ENCODE data around the gene CPB2.

The CPB2 gene

DNA sequence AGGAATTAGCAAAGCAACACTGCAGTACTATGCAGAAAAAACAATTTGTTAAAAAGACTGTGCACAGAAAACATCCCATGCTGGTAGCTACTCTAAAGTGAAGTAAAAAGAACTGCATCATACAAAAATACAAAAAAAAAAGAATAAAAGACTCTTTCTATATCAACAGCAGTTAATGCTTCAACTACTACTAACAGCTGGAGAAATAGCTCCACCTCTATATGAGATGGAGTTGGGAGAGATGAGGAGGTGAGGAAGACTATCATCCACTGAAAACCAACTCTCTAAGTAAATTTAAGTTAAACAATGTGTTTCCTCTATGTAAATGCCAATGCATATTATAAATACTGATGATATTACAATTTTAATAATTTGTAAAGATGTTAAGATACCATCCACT is 54.1 kb downstream of the CPB2 start:
- no peak for DNase-seq (ENCODE audit: low read depth)

DNA sequence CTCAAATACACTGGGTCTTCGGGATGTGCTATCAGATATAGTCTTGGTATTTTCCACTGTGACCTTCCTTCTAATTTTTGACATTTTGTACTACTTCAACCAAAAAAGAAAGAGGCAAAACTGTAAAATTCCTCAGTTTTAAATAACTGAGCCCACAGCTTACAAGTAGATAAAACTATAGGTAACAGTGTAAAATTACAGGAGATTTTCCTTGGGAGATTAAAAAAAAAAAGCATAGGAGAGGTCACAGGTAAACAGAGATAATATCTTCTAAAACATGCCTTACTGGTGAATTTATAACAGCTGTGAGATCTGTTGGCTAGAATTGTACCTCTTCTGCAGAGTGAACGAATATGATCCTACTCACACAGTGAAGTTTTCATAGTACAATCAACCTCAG is 59.4 kb downstream of the CPB2 start:
- no peak for DNase-seq (ENCODE audit: low read depth)

- DNase-seq (ENCODE audit: low read depth) = no peak
These were observed 61.2 kb downstream of the CPB2 start for GRCh38 chr13:46043647-46044046.

DNA sequence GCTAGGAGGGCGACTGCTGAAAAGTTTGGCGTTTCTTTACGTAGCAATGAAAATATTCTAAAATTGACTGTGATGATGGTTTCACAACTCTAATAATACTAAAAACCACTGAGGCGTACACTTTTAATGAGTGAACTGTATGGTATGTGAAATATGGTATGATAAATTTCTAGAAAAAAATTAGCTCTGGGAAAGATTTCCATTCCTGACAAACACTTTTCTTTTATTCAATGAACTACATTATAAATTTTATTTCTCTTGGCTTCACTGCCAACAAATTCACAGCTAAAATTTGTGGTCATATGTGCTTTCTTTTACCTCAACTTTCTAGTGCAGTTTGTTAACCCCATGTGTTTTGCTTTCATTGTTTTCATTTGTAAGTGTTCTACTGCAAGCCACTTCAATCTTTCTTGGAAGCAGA is 63.4 kb downstream of the CPB2 start:
- no peak for DNase-seq (ENCODE audit: low read depth)

DNA sequence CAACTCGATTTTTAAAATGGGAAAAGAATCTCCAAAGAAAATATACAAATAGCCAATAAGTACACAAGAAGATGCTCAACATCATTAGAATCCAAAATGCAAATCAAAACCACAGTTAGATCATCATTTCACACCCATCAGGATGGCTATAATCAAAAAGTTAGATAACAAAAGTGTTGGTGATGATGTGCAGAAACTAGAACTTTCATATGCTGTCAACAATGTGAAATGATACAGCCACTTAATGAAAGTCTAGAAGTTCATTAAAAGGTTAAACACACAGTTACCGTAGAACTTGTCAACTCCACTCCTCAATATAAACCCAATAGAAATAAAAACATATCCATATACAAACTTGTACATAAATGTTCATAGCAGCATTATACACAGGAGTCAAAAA is 64.1 kb downstream of the CPB2 start:
- no peak for DNase-seq (ENCODE audit: low read depth)

GRCh38 chr13:46039411-46040182 is 65.2 kb downstream of the CPB2 start:
- no peak for DNase-seq (ENCODE audit: low read depth)

DNA sequence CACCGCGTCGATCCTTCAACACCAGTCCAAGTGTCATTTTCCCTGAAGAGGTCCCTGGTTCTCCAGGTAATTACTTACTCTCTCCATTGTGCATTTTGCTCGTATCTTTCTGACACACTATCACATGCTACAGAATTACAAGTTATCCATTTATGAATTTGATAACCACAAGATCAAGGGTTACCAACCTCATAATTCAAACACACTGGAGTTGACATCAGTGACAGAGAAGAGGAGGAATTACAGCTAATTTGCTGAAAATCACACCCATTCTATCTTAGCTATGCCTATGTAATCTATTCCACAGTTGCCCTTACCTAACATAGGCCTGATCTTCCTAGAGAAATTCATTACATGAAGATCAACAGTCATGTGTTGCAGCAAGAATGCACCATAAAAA is 66.5 kb downstream of the CPB2 start:
- no peak for DNase-seq (ENCODE audit: low read depth)

GRCh38 chr13:46035066-46035465 is 69.8 kb downstream of the CPB2 start:
- no peak for DNase-seq (ENCODE audit: low read depth)

DNA sequence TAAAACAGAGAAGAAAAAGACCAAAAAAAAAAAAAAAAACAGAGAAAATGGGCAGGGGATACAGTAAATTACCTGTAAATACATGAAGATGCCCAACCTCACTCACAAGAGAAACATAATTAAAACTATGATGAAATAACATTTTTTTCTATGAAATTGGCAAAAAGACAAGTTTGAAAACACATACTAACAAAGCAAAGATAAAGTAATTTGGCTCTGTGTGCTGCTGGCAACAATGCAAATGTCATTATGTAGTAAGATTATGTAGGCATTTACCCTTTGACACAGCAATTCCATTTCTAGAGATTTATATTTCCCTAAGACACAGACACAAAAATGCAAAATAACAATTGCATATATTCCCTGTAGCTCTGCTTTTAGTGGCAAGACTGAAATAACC is 72.5 kb downstream of the CPB2 start:
- no peak for DNase-seq (ENCODE audit: low read depth)

- DNase-seq (ENCODE audit: low read depth) = no peak
These were observed 73.1 kb downstream of the CPB2 start for GRCh38 chr13:46031581-46032263.

GRCh38 chr13:46025157-46025556 is 79.7 kb downstream of the CPB2 start:
- DNase-seq (ENCODE audit: low read depth) = no peak

- DNase-seq (ENCODE audit: low read depth) = no peak
These were observed 82.4 kb downstream of the CPB2 start for GRCh38 chr13:46022481-46022880.

DNA sequence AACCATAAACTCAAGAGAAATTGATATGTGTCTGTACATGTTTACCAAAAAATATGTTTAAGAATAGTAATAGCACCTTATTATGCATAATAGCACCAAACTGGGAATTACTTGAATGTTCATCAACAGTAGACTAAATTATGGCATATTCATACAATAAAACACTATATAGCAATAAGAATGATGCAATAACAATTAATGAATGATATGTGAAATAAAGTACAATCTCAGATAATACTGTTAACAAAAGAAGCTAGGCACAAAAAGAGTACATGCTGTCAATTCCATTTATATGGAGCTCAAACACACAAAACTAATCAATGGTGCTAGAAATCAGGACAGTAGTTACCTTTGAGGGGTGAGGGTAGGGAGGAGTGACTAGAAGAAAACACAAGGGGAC is 88.6 kb downstream of the CPB2 start:
- no peak for DNase-seq (ENCODE audit: low read depth)

DNA sequence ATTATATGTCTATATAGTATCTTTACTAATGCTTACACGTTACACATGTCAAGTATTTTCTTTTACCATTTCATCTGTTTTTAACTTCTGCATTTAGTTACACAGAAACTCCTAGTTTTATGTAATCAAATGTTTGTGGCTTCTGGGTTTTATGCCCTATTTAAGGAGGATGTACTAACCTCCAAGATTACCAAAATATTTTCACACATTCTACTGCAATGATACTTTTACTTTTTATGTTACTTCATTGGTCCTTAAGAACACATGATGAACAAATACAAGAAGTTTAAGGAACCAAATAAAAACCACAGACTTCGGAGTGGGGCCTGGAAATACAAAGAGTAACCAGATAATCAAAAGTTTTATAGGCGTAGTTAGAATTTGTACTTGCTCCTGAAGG is 89.5 kb downstream of the CPB2 start:
- DNase-seq (ENCODE audit: low read depth) = no peak

- no peak for DNase-seq (ENCODE audit: low read depth)
These were observed 92.4 kb downstream of the CPB2 start for GRCh38 chr13:46012404-46012803.

- DNase-seq (ENCODE audit: low read depth) = no peak
These were observed 94.7 kb downstream of the CPB2 start for GRCh38 chr13:46010148-46010547.

DNA sequence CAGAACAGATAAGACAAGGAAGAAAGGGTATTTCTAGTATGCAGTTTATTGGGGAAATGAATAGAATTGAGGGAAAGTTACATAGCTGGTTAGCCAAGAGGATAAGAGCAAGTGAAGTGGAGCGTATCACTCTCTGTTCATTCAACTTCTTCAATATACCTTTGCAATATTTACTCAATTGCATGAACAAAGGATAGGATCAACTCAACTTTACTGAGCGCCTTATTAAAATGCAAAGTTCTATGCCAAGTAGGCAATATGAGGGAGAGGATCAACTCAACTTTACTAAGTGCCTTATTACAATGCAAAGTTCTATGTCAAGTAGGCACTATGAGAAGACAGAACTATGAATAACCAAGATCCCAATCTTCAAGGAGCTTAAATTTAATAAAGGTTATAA is 96.2 kb downstream of the CPB2 start:
- no peak for DNase-seq (ENCODE audit: low read depth)

GRCh38 chr13:46006688-46007452 is 98.0 kb downstream of the CPB2 start:
- no peak for DNase-seq (ENCODE audit: low read depth)

DNA sequence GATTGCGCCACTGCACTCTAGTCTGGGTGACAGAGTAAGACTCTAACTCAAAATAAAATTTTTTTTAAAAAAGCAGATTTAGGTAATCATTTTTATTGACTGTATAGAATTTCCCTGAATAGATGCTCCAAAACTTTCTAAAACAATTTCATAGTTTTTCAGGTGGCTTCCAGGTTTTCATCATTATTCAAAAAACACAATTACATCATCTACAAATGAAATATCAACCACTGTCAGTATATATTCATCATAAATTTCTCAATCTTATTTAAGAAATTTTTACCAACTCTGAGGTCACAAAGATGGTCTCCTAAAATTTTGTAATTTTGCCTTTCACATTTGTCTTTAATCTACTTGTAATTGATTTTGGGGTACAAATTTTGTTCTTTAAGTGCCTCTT is 100.3 kb downstream of the CPB2 start:
- no peak for DNase-seq (ENCODE audit: low read depth)

All from GM04504 (cell line).